ENCODE results near the gene KAT6B.

KAT6B gene

GRCh38 chr10:75032119-75032518 is 205.7 kb downstream of the KAT6B start:
- Histone ChIP-seq H3K4me1 (no peaks in the 10 kb centered on the region), H3K36me3 (ENCODE audit: control insufficient read depth, insufficient read depth, low read length) (no peaks in the 10 kb centered on the region), H3K9me3 (ENCODE audit: control insufficient read depth, low read length) (no peaks in the 10 kb centered on the region), H2AFZ (no peak overlapping the region), H3K9ac (no peak overlapping the region), H3K4me3 (ENCODE audit: low read depth, low read length) (no peak overlapping the region), H3K27ac (no peak overlapping the region), H3K4me2 (ENCODE audit: low read length) (no peak overlapping the region), H3K79me2 (no peaks in the 10 kb centered on the region), H3K27me3 (ENCODE audit: control insufficient read depth, insufficient read depth, low read length) (no peaks in the 10 kb centered on the region)
- TF ChIP-seq CTCF (IDR thresholded peaks at IDR 0.05), result no peak

DNA sequence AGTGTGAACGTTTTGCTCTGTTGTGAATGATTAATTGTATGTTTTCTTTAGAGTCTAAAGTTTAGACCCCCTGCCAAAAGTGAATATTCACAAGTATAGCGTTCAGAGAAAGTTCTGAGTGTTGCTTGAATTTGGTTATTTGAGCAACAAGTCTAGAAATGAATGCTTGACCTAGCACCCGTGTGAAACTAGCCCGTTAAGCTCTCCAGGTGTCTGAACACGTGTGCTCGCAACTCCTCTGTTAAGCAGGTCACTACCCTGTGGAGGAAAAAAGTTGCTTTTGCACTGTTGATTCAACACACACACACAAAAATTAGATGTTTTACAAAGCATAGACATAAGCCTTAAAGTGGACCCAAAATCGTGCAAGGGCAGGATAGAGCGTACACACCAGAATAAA is 206.4 kb downstream of the KAT6B start:
- Histone ChIP-seq H3K79me2 (no peaks in the 10 kb centered on the region), H3K36me3 (ENCODE audit: control insufficient read depth, insufficient read depth, low read length) (no peaks in the 10 kb centered on the region), H3K27me3 (ENCODE audit: control insufficient read depth, insufficient read depth, low read length) (no peaks in the 10 kb centered on the region), H3K4me2 (ENCODE audit: low read length) (no peak overlapping the region), H3K4me1 (no peaks in the 10 kb centered on the region), H3K9ac (no peak overlapping the region), H3K4me3 (ENCODE audit: low read depth, low read length) (no peak overlapping the region), H3K27ac (no peak overlapping the region), H2AFZ (no peak overlapping the region), H3K9me3 (ENCODE audit: control insufficient read depth, low read length) (no peaks in the 10 kb centered on the region)
- no peak for TF ChIP-seq CTCF (IDR thresholded peaks at IDR 0.05)

DNA sequence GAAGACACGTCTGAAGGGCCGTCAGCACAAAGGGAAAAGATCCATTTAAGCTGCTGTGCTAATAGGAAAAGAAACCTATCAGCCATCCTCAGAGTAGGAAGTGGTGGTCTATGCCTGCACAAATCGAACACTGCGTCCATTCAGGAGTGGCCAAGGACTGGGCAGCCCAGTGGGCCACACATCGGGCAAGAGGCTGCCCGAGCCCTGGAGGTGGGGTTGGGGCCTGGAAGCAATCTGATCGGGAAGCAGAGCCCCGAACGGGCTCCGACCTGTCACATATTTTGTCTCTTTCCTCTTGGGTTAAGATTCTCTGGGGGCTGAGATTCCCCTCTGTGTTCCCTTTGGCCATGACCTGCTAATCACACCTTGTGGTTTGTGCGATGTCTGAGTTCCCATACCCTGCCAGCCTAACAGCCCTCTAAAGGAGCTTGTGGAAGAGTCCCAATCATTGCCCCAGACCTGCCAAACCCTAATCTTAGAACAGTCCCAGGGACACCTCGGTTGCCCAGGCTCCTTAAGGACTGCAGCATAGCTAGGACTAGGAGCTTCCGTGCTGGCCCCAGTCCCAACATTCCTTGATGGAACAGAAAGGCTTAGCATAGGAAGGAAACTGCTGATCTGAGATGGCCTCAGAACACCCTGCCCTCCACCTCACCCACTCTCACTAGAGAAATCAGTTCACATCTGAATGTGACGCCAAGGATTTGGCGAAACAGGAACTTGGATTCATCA is 207.2 kb downstream of the KAT6B start:
- no peaks in the 10 kb centered on the region for H3K9me3 ChIP-seq (ENCODE audit: control insufficient read depth, low read length)

DNA sequence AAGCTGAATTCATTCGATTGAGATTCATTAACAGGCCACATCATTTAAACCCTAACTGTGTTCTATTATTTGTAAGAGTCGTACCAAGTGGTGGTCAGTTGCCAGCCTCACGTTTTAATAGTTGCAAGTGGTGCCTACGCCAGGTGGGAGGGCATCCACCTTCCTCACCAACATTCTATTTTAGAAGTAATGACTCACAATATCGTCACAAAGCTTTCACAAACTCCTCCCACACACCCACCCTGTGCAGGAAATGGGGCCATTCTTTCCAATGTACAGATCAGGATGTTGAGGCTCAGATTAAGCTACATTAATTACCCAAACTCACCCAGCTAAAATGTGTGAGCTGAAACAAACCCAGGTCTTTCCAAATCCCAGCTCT is 207.7 kb downstream of the KAT6B start:
- no peak overlapping the region for H3K27ac ChIP-seq
- H3K4me1 ChIP-seq, result no peaks in the 10 kb centered on the region
- H3K27me3 ChIP-seq (ENCODE audit: control insufficient read depth, insufficient read depth, low read length), result no peaks in the 10 kb centered on the region
- no peak overlapping the region for H2AFZ ChIP-seq
- no peaks in the 10 kb centered on the region for H3K36me3 ChIP-seq (ENCODE audit: control insufficient read depth, insufficient read depth, low read length)
- no peak overlapping the region for H3K9ac ChIP-seq
- TF ChIP-seq CTCF (IDR thresholded peaks at IDR 0.05), result no peak
- no peak overlapping the region for H3K4me3 ChIP-seq (ENCODE audit: low read depth, low read length)
- H3K79me2 ChIP-seq, result no peaks in the 10 kb centered on the region
- no peak overlapping the region for H3K4me2 ChIP-seq (ENCODE audit: low read length)
- H3K9me3 ChIP-seq (ENCODE audit: control insufficient read depth, low read length), result no peaks in the 10 kb centered on the region

More for the DNA sequence above, 207.2 kb downstream of the KAT6B start:
- no peak overlapping the region for H3K9ac ChIP-seq
- H3K4me2 ChIP-seq (ENCODE audit: low read length), result no peak overlapping the region
- H3K79me2 ChIP-seq, result no peaks in the 10 kb centered on the region
- no peak overlapping the region for H2AFZ ChIP-seq
- H3K27ac ChIP-seq, result no peak overlapping the region
- no peak for TF ChIP-seq CTCF (IDR thresholded peaks at IDR 0.05)
- H3K27me3 ChIP-seq (ENCODE audit: control insufficient read depth, insufficient read depth, low read length), result no peaks in the 10 kb centered on the region
- no peaks in the 10 kb centered on the region for H3K4me1 ChIP-seq
- H3K36me3 ChIP-seq (ENCODE audit: control insufficient read depth, insufficient read depth, low read length), result no peaks in the 10 kb centered on the region
- H3K4me3 ChIP-seq (ENCODE audit: low read depth, low read length), result no peak overlapping the region

GRCh38 chr10:75034714-75035258 is 208.4 kb downstream of the KAT6B start:
- Histone ChIP-seq H2AFZ (no peak overlapping the region), H3K4me1 (no peaks in the 10 kb centered on the region), H3K36me3 (ENCODE audit: control insufficient read depth, insufficient read depth, low read length) (no peaks in the 10 kb centered on the region), H3K4me2 (ENCODE audit: low read length) (no peak overlapping the region), H3K9me3 (ENCODE audit: control insufficient read depth, low read length) (no peaks in the 10 kb centered on the region), H3K4me3 (ENCODE audit: low read depth, low read length) (no peak overlapping the region), H3K27me3 (ENCODE audit: control insufficient read depth, insufficient read depth, low read length) (no peaks in the 10 kb centered on the region), H3K9ac (no peak overlapping the region), H3K79me2 (no peaks in the 10 kb centered on the region), H3K27ac (no peak overlapping the region)
- TF ChIP-seq CTCF (IDR thresholded peaks at IDR 0.05), result no peak

Measured in parathyroid adenoma (tissue), 2 donors.